ENCODE measurements around the gene ECM2. TPM values are rescaled to one million over a fixed set of nuclear protein-coding genes. Genes with fewer than 3 reads are reported as not detected.

Gene ECM2
- total RNA-seq, 2 donors from 2014 or later, result 1.8 to 3.2 TPM

- 85% methylated on average over 2 of the region's 2 CpGs; no CpG with 5 or more reads in 1 of the 2 experiments for WGBS, 2 experiments (ENCODE audit: insufficient coverage in 1 of 2, insufficient read length in 1 of 2)
- no peak for DNase-seq
- no peaks in the 10 kb centered on the region for H3K4me1 ChIP-seq (ENCODE audit: control insufficient read depth, insufficient read depth, low read length)
Measured at GRCh38 chr9:92564982-92565381, 29.2 kb upstream of the ECM2 start.

GRCh38 chr9:92564504-92564903, 28.7 kb upstream of the ECM2 start:
- no peak for TF ChIP-seq CTCF (conservative IDR thresholded peaks at IDR 0.05)
- Histone ChIP-seq H3K27me3 (ENCODE audit: control insufficient read depth, insufficient read depth, low read length, poor library complexity, severe bottlenecking) (no peaks in the 10 kb centered on the region), H3K36me3 (ENCODE audit: control insufficient read depth, insufficient read depth, low read length) (no peaks in the 10 kb centered on the region), H3K27ac (ENCODE audit: low read depth, low read length) (no peak overlapping the region), H3K4me1 (ENCODE audit: control insufficient read depth, insufficient read depth, low read length) (no peaks in the 10 kb centered on the region), H3K9me3 (ENCODE audit: control insufficient read depth, low read length) (no peaks in the 10 kb centered on the region), H3K9ac (ENCODE audit: extremely low read depth, low read length, poor library complexity, severe bottlenecking) (no peak overlapping the region), H3K4me3 (ENCODE audit: low read length) (no peak overlapping the region)
- H3K27me3 Mint-ChIP-seq (ENCODE audit: insufficient read depth), result no peaks in the 10 kb centered on the region
- H3K27ac Mint-ChIP-seq, result no peak overlapping the region
- H3K36me3 Mint-ChIP-seq (ENCODE audit: low read depth), result no peaks in the 10 kb centered on the region
- no peaks in the 10 kb centered on the region for H3K9me3 Mint-ChIP-seq
- no peak for DNase-seq
- H3K4me3 Mint-ChIP-seq, result no peak overlapping the region
- H3K4me1 Mint-ChIP-seq, result peaks cover 3% of the 10 kb centered on the region

More at GRCh38 chr9:92564982-92565381, 29.2 kb upstream of the ECM2 start:
- Mint-ChIP-seq H3K4me3 (no peak overlapping the region), H3K9me3 (no peaks in the 10 kb centered on the region), H3K36me3 (ENCODE audit: low read depth) (no peaks in the 10 kb centered on the region), H3K27me3 (ENCODE audit: insufficient read depth) (no peaks in the 10 kb centered on the region), H3K27ac (no peak overlapping the region), H3K4me1 (peaks cover 3% of the 10 kb centered on the region)
- H3K36me3 ChIP-seq (ENCODE audit: control insufficient read depth, insufficient read depth, low read length), result no peaks in the 10 kb centered on the region
- no peak overlapping the region for H3K9ac ChIP-seq (ENCODE audit: extremely low read depth, low read length, poor library complexity, severe bottlenecking)
- H3K27me3 ChIP-seq (ENCODE audit: control insufficient read depth, insufficient read depth, low read length, poor library complexity, severe bottlenecking), result no peaks in the 10 kb centered on the region
- H3K4me3 ChIP-seq (ENCODE audit: low read length), result no peak overlapping the region
- no peak for TF ChIP-seq CTCF (conservative IDR thresholded peaks at IDR 0.05)
- no peak overlapping the region for H3K27ac ChIP-seq (ENCODE audit: low read depth, low read length)
- H3K9me3 ChIP-seq (ENCODE audit: control insufficient read depth, low read length), result no peaks in the 10 kb centered on the region

GRCh38 chr9:92563116-92564100, 27.6 kb upstream of the ECM2 start:
- DNase-seq, result no peak
- H3K27me3 ChIP-seq (ENCODE audit: control insufficient read depth, insufficient read depth, low read length, poor library complexity, severe bottlenecking), result no peaks in the 10 kb centered on the region
- Mint-ChIP-seq H3K27ac (no peak overlapping the region), H3K4me3 (no peak overlapping the region), H3K9me3 (no peaks in the 10 kb centered on the region), H3K4me1 (peaks cover 11% of the 10 kb centered on the region), H3K27me3 (ENCODE audit: insufficient read depth) (no peaks in the 10 kb centered on the region), H3K36me3 (ENCODE audit: low read depth) (no peaks in the 10 kb centered on the region)
- H3K27ac ChIP-seq (ENCODE audit: low read depth, low read length), result no peak overlapping the region
- H3K9ac ChIP-seq (ENCODE audit: extremely low read depth, low read length, poor library complexity, severe bottlenecking), result no peak overlapping the region
- no peaks in the 10 kb centered on the region for H3K9me3 ChIP-seq (ENCODE audit: control insufficient read depth, low read length)
- WGBS, 2 experiments (ENCODE audit: insufficient coverage in 1 of 2, insufficient read length in 1 of 2), result 67 to 90% methylated on average over 1 to 3 of the region's 3 CpGs
- H3K4me3 ChIP-seq (ENCODE audit: low read length), result no peak overlapping the region
- no peak for TF ChIP-seq CTCF (conservative IDR thresholded peaks at IDR 0.05)
- H3K36me3 ChIP-seq (ENCODE audit: control insufficient read depth, insufficient read depth, low read length), result no peaks in the 10 kb centered on the region
- no peaks in the 10 kb centered on the region for H3K4me1 ChIP-seq (ENCODE audit: control insufficient read depth, insufficient read depth, low read length)
